Hindlimb muscle (tissue), 1 donor: ENCODE measurements around the gene RAD51B. TPM values are rescaled to one million over a fixed set of nuclear protein-coding genes. Genes with fewer than 3 reads are reported as not detected.

Experiments
- DNase-seq: peaks from one replicate; pipeline ENCODE4 v3.0.0-alpha.2; 2013
- polyA plus RNA-seq: library from polyadenylated mRNA; unstranded; fragments of 120-200 nt; gene quantifications from one replicate; pipeline ENCODE4 v1.2.1, GENCODE V29; 2013; ENCODE audit not compliant: insufficient read length

RAD51B gene
- polyA plus RNA-seq, 1 donor, result 10.2 TPM

DNA sequence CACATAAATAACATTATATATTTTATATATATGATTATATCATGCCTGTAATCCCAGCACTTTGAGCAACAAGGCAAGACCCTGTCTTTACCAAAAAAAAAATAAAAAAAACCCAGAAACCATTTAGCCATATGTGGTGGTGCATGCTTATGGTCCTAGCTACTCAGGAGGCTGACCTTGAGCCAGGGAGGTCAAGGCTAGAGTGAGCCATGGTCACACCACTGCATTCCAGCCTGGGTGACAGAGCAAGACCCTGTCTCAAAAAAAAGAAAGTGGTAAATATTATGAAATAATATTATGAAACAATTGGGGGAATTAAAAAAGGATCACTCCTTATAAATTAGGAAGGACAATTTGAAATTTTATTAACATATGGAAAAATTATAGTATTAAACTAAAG lies 16.0 kb downstream of the RAD51B start:
- DNase-seq, result no peak

DNA sequence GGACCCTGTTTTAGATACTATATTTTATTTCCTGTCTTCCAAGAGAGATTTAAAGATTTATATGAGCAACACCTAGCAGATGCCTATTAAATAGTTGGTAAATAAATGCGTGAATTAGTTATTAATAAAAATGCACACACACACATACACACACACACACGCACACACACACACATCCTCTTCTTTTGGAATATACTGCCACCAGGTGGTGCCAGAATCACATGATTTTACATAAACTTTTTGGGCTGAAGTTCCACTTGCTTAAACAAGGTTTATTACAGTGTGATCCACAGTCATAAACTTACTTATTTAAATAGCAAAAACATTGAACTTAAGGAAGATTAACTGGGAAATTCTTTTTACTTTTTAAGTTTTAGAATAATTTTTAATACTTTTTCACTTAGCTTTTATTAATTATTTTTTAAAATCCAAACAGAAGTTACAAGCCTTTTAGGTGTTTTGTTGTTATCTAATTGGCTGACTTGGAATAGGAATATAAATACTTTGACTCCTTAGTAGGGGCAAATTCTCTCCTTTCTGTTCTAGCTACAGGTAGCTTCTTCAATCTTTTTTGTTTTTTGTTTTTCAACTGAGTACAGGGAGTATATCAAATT lies 17.5 kb downstream of the RAD51B start:
- peak; percentile 71 for DNase-seq

DNA sequence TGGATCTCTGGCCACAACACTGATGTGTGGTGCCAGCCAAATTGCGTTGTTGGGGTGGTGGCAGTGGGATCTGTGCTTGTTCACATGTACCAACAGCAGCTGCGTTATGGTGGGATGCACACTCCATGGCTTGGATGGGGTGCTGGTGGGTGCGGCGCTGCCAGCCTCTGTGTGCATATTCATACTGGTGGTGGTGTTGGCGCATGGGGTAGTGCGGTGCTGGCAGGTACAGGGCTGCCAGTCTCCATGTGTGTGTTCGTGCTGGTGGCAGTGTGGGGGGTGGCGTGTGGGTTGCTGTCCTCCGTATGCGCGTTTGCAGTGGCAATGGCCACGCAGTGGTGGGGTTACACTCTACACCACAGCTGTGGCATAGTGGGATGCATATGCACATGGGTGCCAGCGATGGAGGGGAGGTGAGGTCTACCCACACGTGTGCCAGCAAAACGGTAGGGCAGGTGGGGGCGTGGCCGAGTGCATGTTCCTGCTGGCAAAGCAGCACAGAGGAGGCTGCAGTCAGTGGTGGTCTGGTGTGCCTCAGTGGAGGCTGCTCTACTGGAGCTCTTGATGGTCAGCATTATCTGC lies 26.5 kb downstream of the RAD51B start:
- no peak for DNase-seq

DNA sequence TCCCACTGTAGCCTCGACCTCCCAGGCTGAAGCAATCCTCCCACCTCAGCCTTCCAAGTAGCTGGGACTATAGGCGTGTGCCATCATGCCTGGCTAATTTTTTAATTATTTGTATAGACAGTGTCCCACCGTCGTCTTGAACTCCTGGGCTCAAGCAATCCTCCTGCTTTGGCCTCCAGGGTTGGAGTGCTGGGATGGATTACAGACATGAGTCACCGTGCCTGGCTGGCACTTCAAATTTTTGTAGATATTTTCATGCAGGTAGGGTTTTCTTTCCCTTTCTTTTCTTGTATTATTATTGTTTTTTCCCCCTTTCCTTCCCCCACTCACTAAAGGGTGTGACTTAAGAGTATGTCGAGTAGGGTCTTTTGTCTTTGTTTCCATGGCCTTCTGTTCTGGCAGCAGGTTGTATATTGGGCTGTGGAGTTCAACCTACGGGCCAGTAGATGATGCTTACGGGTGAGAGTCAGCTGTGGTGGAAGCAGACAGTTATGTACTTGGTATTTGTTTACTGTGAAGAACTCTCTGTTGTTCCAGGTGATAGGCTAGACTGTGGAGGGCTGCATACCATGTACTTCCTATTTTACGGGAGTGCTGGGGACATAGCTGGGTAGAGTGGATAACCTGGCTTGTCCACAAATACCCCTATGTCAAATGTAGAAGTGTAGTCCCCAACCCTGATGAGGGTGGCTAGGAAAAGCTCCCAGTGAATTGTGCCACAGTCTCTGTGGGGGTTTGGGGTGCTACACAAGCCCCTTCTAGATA lies 30.7 kb downstream of the RAD51B start:
- no peak for DNase-seq

DNA sequence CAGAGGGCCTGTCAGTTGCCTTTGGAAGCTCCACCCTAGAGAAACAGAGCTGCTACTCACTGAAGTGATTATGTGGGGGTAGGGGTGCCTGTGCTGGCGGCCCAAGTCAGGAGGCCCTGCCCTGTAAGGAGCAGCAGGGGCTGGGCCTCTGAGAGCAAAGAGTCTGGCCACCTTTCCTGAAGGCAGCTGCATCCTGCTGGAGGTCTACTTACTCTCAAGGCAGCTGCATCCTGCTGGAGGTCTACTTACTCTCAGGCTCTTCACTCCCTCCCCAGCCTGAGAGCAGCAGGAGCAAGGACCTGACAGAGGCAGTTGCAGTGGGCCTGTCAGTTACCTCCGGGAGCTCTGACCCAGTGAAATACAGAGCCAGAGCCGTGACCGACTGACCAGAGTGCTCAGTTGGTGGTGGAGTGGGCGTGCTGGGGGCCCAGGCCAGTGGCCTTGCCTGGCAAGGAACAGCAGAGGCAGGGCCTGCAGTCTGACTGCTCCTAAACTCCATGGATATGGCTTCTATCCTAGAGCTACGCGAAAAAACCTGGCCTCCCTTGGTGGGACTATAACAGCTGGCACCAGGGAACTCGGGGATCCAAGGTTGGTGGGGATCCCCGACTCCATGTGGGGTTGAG lies 32.3 kb downstream of the RAD51B start:
- peak; percentile 11 for DNase-seq

DNA sequence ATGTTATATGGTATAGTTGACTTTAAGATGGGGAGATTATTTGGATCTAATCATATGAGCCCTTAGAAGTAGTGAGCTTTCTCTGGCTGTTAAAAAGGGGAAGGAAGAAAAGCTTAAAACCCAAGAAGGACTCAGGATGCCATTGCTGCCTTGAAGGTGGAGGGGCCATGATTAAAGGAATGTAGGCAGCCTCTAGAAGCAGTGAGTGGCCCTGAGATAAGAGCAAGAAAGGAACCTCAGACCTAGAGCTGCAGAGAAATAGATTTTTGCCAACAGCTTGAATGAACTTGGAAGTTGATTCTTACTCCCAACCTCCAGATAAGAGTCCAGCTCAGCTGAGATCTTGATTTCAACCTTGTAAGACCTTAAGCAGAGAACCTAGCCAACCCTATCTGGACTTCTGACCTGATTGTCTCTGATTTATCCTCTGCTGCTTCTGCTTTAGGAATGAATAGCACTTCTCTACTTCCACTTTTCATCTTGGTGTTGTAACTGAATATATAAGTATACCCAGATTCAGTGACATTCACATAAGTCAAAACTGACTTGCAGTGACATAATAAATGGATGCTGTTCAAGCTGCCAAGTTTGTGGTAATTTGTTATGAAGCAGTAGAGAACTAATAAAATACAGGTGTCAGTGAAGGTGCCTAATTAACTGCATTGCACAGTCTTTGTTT lies 33.5 kb downstream of the RAD51B start:
- DNase-seq, result no peak

DNA sequence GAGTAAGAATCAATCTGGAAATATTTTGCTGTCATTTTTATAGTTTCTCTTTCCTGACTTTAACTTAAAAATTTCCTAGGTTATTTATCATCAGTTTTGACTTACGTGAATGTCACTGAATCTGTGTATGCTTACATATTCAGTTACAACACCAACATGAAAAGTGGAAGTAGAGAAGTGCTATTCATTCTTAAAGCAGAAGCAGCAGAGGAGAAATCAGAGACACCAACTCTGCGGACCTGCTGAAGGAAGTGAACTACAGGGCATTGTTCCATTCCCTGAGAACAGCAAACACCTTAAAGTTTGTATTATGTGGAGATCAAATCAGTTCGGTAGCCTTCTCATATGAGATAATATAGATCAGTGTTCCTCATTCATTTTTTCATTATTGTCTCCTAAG lies 34.1 kb downstream of the RAD51B start:
- no peak for DNase-seq

DNA sequence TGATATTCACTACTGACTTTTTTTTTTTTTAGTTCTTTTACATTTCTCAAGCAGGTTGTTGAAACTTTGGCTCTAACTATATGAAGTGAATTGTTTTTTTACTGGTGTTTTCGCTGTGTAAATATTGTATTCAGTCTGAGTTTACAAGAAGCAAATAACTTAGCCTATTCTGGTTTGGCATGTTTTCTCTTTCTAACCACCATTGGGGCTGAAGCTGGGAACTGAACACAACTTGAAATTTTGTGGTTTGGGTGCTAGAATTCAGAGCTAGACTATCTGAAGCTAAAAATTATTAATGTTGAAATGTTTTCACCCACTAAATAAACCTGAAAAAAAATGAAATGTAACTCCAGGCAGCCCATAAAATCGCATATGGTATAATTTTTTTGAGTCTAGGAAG lies 37.2 kb downstream of the RAD51B start:
- no peak for DNase-seq

DNA sequence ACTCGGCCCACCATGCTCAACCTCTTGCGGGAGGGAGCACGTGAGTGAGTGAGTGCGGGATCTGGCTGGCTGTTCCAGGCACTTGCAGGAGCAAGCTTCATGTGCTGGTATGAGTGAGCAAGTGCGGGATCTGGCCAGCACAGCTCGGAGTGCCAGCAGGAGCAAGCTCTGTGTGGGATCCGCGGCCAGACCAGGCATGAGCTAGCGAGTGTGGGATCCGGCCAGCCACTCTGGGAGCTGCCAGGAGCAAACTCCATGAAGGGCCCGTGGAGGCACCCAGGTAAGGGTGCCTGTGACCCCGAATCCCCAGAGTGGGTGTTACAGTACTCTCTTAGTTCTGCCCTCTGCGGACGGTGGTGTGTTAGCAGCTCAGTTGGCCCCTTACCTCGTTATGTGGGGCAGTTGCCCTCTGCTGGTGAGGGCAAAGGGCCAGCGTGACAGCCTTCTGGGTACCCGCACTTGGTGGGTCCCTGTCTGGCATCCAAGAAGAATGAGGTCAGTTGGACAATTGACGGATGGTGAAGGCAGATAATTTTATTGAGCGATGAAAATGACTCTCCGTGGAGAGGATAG lies 38.3 kb downstream of the RAD51B start:
- no peak for DNase-seq

DNA sequence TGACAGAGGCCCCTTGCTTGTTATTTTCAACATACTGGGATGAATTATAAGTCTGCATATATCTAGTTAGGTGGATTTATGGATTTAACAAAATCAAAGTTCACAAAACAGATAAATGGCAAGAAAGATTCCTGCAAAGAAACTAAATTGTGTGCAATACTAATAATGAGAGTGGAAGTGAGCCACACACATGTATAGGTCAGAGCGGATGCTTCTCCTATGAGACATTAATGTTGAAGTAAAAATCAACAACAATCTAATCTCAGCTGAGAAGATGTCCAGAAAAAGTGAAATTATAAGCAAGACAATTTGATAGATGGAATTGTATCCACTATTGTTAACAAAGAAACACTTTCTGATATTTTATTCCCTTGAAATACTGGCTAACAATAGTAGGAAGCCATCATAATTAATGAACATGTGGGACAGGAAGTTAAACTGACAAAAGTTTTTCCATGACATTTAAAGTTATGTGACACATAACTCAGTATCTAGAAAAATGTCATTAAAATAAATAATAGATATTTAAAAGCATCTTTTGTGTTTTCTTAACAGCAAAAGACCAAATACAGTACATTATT lies 39.7 kb downstream of the RAD51B start:
- no peak for DNase-seq

DNA sequence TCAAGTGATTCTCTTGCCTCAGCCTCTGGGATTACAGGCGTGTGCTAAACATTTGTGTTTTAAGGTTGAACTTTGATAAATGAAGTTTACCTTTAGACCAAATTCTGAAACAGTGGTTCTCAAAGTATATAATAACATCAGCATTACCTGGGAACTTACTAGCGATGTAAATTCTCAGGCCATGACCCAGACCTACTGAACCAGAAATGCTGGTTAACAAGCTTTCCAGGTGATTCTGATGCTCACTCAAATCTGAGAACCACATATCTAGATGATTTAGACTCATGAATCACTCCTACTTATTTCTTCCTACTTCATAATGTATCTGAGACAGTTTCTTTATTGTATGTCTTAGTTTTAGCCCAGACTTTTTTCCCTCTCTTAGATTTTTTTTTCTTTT lies 43.6 kb downstream of the RAD51B start:
- no peak for DNase-seq

DNA sequence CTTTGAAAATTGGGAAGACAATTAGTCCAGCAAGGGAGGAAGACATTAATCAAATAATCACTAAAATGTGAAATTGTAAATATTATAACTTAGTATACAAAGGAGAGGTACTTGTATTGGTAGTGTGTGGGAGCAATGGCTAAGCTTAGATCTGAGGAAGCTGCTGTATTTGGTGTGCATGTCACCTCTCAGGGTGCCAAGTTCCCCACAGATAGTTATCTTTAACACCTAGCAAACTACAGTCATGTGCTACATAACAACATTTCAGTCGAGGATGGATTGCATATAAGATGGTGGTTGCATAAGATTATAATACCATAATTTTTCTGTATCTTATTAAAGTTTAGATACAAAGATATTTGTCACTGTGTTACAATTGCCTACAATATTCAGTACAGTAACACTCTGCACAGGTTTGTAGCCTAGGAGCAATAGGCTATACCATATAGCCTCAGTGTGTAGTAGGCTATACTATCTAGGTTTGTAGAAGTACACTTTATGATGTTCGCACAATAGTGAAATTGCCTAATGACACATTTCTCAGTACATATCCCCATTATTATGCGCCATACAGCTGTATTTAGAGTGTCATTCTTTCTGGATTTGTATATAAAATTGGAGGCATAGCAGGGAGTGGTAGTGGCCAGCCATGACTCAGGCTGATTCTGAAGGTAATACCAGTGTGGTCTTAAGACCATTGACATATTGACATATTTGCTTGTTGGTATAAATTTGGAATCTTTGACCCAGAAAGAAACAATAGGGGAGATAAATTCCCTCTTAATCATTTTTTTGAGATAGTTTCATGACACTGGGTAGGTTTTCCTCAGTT lies 55.8 kb downstream of the RAD51B start:
- no peak for DNase-seq

DNA sequence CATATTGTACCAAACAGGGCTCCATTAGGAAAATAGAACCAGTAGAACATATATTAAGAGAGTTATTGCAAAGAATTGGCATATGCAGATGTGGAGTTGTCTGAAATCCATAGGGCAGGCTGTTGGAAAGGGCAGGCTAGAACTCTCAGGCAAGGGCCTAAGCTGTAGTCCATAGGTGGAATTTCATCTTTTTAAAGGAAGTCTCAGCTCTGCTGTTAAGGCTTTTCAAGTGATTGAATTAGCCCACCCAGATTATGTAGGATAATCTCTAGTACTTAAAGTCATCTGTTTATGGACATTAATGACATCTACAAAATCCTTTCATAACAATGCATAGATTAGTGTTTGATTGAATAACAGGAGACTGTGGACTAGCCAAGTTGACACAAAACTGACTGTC lies 59.4 kb downstream of the RAD51B start:
- DNase-seq, result no peak

DNA sequence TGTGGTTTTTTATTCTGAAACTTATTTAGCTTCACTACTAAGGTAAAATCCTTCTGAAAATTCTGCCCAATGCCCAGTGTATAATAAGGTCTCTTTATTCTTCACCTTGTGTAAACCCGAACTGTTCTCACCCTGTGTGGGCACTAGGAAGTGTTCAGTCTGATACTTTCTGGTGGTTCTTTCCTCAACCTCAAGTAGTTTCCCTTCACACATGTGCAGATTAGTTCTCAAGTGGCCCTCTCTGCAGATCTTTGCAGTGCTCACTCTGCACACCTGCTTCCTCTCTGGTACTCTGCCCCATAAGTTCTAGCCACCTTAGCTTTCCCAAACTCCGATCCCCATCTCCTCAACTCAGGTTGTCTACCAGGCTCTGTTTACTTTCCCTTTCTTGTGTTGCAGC lies 61.6 kb downstream of the RAD51B start:
- no peak for DNase-seq

DNA sequence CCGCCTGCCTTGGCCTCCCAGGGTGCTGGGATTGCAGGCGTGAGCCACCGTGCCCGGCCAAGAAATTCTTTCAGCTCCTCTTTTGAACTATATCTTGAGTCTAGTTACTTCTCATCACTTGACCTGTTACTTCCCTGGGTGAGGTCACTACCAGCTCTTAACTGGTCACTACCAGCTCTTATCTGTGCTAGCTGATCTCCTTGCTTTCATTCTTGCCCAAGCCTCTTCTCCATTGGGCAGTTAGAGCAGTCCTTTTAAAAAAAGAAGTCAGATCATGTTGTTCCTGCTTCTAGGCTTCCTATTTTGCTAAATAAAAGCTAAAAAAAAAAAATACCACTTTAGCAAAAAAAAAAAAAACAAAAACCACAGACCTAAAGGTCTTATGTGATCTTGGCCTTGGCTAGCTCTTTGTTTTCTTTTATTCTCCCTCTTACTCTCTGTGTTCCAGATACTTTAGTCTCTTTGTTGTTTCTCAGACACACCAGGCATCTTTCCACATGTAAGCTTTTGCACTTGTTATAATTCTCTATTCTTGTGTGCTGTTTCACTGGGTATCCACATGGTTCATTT lies 63.5 kb downstream of the RAD51B start:
- DNase-seq, result no peak

DNA sequence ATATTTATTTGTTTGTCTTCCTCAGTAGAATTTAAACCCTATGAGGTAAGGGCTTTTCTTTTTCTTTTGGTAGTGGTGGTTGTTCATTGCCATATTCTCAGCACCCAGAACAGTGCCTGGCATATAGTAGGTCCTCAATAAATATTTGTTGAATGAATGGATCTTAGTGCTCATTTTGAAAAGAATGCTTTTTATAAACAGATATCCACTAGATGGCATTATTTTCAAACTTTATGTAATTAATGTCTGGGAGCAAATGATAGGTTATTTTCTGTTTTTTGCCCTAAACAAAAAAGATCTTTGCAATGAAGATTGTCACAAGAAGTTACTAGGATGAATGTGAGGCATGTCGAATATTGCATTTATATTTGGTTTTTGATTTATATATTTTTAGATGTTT lies 64.1 kb downstream of the RAD51B start:
- DNase-seq, result no peak

DNA sequence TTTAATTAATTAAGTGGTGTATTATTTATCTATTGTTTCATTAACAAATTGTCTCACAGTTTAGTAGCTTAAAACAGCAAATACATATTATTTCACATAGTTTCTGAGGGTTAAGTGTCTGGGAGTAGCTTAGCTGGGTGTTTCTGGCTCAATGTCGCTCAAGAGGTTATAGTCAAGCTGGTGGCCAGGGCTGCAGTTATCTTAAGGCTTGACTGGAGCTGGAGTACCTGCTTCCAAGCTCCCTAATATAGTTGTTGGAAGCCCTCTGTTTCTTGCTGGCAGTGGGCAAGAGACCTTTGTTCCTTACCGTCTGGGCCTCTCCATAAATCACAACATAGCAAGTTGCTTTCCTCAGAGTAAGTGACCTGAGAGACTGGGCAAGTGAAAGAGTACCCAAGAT lies 66.6 kb downstream of the RAD51B start:
- DNase-seq, result no peak

DNA sequence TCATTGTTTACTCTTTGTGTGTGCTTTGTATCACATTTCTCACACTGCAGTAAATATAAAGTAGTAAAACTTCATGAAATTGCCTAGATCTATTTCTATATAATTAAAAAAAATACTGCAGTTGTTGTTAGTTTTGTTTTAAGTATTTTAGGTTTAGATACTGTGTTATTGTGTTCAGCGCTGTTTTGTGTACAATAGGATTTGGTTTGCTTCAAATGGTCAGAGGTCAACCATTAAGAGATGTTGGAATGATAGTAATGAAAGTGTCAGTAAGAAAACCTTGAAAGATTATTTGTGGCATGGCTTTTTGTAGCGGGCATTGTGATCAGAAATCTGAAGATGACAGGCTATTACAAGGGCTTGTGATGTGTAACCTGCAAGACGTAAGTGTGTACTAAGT lies 67.9 kb downstream of the RAD51B start:
- DNase-seq, result no peak

DNA sequence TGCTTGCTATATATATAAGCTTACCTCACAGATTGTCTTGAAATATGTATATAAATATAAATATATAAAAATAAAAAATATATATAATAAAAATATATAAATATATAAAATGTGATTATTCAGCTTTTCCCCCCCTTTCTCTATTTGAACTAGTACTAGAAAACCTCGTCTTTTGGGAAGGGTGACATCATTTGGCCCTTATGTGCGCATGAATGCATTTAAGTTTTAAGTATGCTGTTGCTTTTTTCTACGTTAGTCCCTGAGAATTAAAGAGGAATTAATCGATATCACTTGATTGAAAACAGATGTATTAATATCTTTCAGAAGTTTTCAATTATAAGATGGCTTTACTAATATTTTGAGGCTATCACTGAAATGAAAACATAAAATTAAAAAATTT lies 69.9 kb downstream of the RAD51B start:
- no peak for DNase-seq

DNA sequence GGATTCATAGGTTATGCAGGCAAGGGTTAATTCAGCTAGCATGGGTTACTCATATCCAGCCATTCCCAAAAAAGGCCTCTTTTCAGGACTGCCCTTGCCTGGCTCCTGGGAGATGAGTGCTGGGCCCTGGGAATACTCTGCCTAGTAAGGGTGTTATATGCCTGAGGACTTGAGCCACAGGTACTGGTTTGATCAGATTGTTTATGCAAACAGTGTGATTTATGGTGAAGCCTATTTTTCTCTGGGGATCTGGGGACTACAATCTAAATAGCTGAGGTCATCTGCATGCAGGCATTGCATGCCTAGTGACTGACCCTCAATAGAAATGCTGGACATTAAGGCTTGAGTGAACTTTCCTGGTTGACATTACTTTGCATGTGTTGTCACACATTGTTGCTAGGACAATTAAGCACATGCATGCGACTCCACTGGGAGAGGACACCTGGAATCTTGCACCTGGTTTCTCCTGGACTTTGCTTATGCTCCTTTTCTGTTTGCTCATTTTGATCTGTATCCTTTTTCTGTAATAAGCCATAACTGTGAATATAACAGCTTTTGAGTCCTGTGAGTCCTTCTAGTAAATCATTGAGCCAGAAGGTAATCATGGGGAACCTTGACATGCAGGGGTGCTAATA lies 73.0 kb downstream of the RAD51B start:
- no peak for DNase-seq

DNA sequence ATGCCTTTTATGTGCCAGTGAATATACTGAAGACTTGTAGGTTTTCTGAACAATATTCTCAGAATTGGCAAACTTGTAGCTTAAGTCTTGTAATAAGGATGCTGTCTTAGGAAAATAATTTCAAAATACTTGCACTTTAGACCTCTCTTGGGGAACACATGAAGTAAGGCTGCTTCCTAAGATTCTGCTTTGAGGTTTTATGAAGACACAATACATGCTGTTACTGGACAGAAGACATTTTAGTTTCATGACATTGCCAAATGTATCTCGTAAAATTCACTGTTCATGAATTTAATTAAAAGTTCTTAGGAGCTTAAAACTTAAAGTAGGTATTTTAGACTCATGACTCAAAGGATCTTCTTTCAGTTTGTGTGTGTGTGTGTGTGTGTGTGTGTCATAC lies 80.7 kb downstream of the RAD51B start:
- DNase-seq, result no peak
